Thoracic aorta (tissue), 2 donors: ENCODE measurements around the gene IGSF9B. TPM values are rescaled to one million over a fixed set of nuclear protein-coding genes. Genes with fewer than 3 reads are reported as not detected.
A peak's percentile ranks its signal among the peaks of the same experiment; 100 is the strongest.

ENCODE experiments used
- ATAC-seq: fragments of 150-250 bp; one replicate; pipeline ENCODE4 v1.8.0; 2017; ENCODE audit warnings: low read depth; ENCODE audit not compliant: insufficient number of reproducible peaks, low FRiP score
- DNase-seq: peaks from one replicate; pipeline ENCODE4 v3.0.0-alpha.2; 2020; ENCODE audit warnings: low spot score
- H3K27ac ChIP-seq, 2 donors: fragments of 200-600 bp; sonication (generic); 1 replicate in 1 of 2; 2 replicates in 1 of 2; pipeline ENCODE4 v1.5.1; 2016; ENCODE audit warnings: mild to moderate bottlenecking in 2 of 2, moderate library complexity in 2 of 2
- H3K27me3 ChIP-seq: fragments of 200-600 bp; sonication (generic); replicated peaks from 2 replicates; pipeline ENCODE4 v1.6.0; 2016; ENCODE audit warnings: mild to moderate bottlenecking; ENCODE audit not compliant: insufficient read depth
- H3K36me3 ChIP-seq: fragments of 200-600 bp; sonication (generic); one replicate; pipeline ENCODE4 v1.5.1; 2016
- H3K4me1 ChIP-seq, 2 donors: fragments of 200-600 bp; sonication (generic); 1 replicate in 1 of 2; 2 replicates in 1 of 2; pipeline versions ENCODE4 v1.5.1 to v1.6.0; 2016; ENCODE audit warnings: low read depth in 2 of 2, mild to moderate bottlenecking in 1 of 2; ENCODE audit not compliant: control insufficient read depth in 1 of 2
- H3K4me3 ChIP-seq: fragments of 200-600 bp; sonication (generic); 2 replicates; pipeline ENCODE4 v1.5.1; 2016; ENCODE audit warnings: mild to moderate bottlenecking
- H3K9me3 ChIP-seq: fragments of 200-600 bp; sonication (generic); 2 replicates; pipeline ENCODE4 v1.5.1; 2016
- total RNA-seq, 2 donors: library from RNA; depleted of rRNA; stranded (reverse); fragments of >200 nt; gene quantifications; one replicate each; pipeline versions ENCODE4 v1.1.0 to v1.2.3, GENCODE V29; 2016
- TF ChIP-seq, protein P1 (sequence below): fragments of 200-600 bp; sonication (generic); IDR thresholded peaks from one replicate; pipeline ENCODE4 v1.5.1; 2019; ENCODE audit warnings: antibody characterized with exemption

The IGSF9B gene
- total RNA-seq, 2 donors from 2014 or later: 67.1 to 77.2 TPM

- DNase-seq: no peak
- H3K4me1 ChIP-seq: peaks cover 6 to 26% of the 10 kb centered on the region in 2 donors
- no peaks in the 10 kb centered on the region for H3K36me3 ChIP-seq
- no peak overlapping the region for H3K4me3 ChIP-seq
- H3K27ac ChIP-seq: no peak overlapping the region
- no peak for ATAC-seq
- H3K27me3 ChIP-seq: no peaks in the 10 kb centered on the region
- H3K9me3 ChIP-seq: no peaks in the 10 kb centered on the region
- TF ChIP-seq, protein P1, sequence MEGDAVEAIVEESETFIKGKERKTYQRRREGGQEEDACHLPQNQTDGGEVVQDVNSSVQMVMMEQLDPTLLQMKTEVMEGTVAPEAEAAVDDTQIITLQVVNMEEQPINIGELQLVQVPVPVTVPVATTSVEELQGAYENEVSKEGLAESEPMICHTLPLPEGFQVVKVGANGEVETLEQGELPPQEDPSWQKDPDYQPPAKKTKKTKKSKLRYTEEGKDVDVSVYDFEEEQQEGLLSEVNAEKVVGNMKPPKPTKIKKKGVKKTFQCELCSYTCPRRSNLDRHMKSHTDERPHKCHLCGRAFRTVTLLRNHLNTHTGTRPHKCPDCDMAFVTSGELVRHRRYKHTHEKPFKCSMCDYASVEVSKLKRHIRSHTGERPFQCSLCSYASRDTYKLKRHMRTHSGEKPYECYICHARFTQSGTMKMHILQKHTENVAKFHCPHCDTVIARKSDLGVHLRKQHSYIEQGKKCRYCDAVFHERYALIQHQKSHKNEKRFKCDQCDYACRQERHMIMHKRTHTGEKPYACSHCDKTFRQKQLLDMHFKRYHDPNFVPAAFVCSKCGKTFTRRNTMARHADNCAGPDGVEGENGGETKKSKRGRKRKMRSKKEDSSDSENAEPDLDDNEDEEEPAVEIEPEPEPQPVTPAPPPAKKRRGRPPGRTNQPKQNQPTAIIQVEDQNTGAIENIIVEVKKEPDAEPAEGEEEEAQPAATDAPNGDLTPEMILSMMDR: no peak
Observed at GRCh38 chr11:133969112-133969511, 12.3 kb upstream of the IGSF9B start.

GRCh38 chr11:133968300-133968699, 11.5 kb upstream of the IGSF9B start:
- Histone ChIP-seq H3K36me3 (no peaks in the 10 kb centered on the region), H3K9me3 (no peaks in the 10 kb centered on the region), H3K27ac (no peak overlapping the region), H3K27me3 (no peaks in the 10 kb centered on the region), H3K4me1 (peaks cover 6 to 26% of the 10 kb centered on the region in 2 donors), H3K4me3 (no peak overlapping the region)
- DNase-seq (no peak), ATAC-seq (no peak)
- TF ChIP-seq, protein P1: no peak

DNA sequence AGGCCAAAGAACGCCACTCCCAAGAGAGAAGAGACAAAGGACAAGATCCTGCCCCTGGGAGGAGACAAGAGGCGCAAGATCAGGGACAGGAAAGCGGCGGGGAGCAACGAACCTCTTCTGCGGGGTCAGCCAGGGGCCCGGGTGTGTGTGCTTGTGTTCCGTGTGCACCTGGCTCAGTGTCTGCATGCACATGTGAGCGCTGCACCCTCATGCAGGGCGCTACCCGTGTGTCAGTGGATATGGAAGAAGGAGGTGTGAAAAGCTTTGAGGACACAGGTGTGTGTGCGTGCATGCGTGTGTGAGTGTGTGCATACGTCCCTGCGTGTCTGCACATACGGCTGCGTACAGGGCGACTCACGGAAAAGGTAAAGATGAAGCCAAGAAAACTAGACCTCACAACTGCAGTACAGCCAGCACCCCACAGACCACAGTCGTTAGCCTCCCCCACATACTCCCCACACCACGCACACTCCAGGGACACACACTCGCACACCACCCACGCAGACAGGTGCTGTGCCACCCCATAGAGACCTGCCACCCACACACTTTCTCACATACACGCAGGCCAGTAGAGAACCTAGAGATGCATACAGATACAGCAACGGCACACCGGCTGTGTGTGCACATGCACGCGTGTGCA, 11.0 kb upstream of the IGSF9B start:
- H3K4me1 ChIP-seq: peaks cover 6 to 26% of the 10 kb centered on the region in 2 donors
- H3K27me3 ChIP-seq: no peaks in the 10 kb centered on the region
- ATAC-seq (no peak), DNase-seq (no peak)
- no peak overlapping the region for H3K27ac ChIP-seq
- peak overlapping the region; percentile 34 for H3K4me3 ChIP-seq
- TF ChIP-seq, protein P1: no peak
- H3K9me3 ChIP-seq: no peaks in the 10 kb centered on the region
- no peaks in the 10 kb centered on the region for H3K36me3 ChIP-seq

DNA sequence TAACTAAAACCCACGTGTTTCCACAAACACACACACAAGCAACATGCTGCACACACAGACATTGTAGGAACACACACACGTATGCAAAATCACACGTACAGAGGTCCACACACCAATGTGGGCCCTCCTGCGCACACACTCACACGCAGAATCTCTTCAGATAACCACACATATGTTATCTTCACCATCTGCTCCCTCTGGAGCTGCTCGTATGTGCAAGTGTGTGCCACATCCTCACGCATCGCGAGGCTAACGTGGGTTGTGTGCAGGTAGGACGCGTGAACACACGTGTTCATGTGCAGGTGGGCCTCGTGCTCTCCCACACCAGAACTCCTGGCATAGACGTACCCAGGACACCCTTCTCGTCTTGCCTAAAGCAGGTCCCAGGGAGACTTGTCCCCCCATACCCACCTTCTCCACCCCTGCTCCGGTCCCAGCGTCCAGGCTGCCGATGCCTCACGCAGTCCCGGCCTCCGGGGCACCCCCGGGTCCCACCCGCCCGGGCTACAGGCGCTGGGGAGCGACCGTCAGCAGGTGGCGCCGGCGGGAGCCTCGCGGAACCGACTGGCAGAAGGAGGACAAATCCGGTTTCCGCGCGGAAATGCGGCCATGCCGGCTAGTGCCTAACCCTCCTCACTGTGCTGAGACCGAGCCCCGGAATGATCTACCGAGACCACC, 10.3 kb upstream of the IGSF9B start:
- TF ChIP-seq, protein P1: peak; percentile 38
- peaks cover 6 to 26% of the 10 kb centered on the region in 2 donors for H3K4me1 ChIP-seq
- no peak for DNase-seq
- no peaks in the 10 kb centered on the region for H3K36me3 ChIP-seq
- ATAC-seq: no peak
- no peak overlapping the region for H3K27ac ChIP-seq
- H3K9me3 ChIP-seq: no peaks in the 10 kb centered on the region
- peak overlapping the region; percentile 34 for H3K4me3 ChIP-seq
- no peaks in the 10 kb centered on the region for H3K27me3 ChIP-seq

DNA sequence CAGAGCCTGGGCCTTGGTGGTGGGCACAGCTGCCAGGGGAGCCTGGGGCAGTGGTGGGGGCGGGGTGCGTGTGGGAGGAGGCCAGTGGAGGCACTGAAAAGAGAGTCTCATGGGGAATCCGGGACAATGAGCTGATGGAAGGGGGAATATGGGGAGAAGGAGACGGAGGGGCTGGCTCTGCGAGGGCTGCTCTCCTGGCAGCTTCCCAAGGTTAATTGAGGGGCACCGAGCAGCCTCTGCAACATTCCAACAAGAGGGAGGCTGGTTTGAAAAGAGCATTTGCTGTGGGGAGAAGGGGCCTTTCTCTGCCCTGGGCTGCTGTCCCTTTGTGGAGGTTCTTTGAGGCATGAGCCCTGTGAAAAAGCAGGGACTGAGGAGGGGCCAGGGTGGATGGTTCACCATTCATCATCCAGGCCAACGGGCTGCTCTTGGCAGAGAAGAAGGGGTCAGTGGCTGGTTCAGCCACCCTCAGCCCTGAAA, 9.4 kb upstream of the IGSF9B start:
- Histone ChIP-seq H3K36me3 (no peaks in the 10 kb centered on the region), H3K9me3 (no peaks in the 10 kb centered on the region), H3K4me3 (no peak overlapping the region), H3K27me3 (no peaks in the 10 kb centered on the region), H3K27ac (no peak overlapping the region), H3K4me1 (peaks cover 6 to 26% of the 10 kb centered on the region in 2 donors)
- no peak for ATAC-seq
- DNase-seq: no peak
- TF ChIP-seq, protein P1: no peak
